ENCODE data around the gene TENT4B.

- TF ChIP-seq CTCF (IDR thresholded peaks at IDR 0.05; ENCODE audit: low read depth, low read length, poor library complexity, severe bottlenecking) (no peak), EZH2phosphoT487 (IDR thresholded peaks at IDR 0.05; ENCODE audit: borderline replicate concordance, low read length) (no peak)
These were observed 74.6 kb downstream of the TENT4B start for GRCh38 chr16:50227665-50228064.
